Thyroid gland (tissue), 4 donors: ENCODE results near the gene KCNAB1.

Experiments
- POLR2A ChIP-seq, 2 donors: fragments of 450-650 bp; IDR thresholded peaks; one replicate each; pipeline ENCODE4 v1.6.1; 2017; ENCODE audit warnings: antibody characterized with exemption in 2 of 2, mild to moderate bottlenecking in 2 of 2, moderate library complexity in 1 of 2
- TF ChIP-seq, protein P1 (sequence below), 6 experiments: fragments of 200-600 bp in 3 of 6; fragments of 450-650 bp in 3 of 6; sonication (generic) in 3 of 6; IDR thresholded peaks; one replicate each; pipeline ENCODE4 v1.5.1; 2016 to 2019; ENCODE audit warnings: antibody characterized with exemption in 6 of 6, mild to moderate bottlenecking in 2 of 6, inconsistent platforms in 1 of 6, moderate library complexity in 1 of 6

DNA sequence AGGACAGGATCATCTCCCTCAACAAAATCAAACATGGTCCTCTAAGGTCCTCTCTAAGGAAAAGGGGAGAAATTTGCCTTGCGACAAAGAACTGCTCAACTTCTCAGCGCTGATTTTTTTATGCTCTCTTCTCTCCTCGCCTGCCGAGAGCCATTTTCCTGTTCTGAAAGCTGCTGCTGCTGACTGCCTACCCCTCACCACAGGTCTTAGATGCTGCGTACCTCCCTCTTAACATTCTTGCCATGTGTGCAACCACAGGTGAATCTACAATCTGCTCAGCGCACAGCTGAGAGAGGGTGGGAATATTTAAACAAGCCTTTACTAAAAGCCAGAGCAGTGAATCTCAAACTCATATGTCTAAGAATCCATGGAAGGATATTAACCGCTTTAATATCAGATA lies 223.8 kb downstream of the KCNAB1 start:
- TF ChIP-seq, protein P1, sequence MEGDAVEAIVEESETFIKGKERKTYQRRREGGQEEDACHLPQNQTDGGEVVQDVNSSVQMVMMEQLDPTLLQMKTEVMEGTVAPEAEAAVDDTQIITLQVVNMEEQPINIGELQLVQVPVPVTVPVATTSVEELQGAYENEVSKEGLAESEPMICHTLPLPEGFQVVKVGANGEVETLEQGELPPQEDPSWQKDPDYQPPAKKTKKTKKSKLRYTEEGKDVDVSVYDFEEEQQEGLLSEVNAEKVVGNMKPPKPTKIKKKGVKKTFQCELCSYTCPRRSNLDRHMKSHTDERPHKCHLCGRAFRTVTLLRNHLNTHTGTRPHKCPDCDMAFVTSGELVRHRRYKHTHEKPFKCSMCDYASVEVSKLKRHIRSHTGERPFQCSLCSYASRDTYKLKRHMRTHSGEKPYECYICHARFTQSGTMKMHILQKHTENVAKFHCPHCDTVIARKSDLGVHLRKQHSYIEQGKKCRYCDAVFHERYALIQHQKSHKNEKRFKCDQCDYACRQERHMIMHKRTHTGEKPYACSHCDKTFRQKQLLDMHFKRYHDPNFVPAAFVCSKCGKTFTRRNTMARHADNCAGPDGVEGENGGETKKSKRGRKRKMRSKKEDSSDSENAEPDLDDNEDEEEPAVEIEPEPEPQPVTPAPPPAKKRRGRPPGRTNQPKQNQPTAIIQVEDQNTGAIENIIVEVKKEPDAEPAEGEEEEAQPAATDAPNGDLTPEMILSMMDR (IDR thresholded peaks at IDR 0.05), result no peak
- TF ChIP-seq POLR2A (IDR thresholded peaks at IDR 0.05), result no peak
